COR-L47 (cell line): ENCODE measurements around the gene N4BP2L2.

ENCODE experiments used
- DNase-seq: peaks from one replicate; lab custom pipeline; 2025; lab: John Stamatoyannopoulos, UW

N4BP2L2 gene

DNA sequence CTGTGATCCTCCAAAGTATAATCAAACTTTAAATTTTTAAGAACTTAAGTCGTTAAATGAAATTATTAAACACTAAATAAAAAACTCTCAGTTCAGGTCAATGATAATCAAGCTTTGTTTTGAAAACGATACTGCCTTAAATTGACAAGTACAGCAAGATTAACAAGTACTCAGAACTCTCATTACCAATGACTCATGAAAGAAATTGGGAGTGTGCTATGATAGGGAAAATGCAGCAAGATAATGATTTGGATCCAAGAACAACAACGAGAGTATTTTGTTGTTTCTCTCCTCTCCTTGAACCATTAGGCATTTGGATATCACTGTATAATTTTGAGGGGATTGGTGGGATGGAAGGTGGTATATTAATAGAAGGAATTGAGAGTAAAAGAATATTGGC, 10.2 kb downstream of the N4BP2L2 start:
- DNase-seq: no peak

DNA sequence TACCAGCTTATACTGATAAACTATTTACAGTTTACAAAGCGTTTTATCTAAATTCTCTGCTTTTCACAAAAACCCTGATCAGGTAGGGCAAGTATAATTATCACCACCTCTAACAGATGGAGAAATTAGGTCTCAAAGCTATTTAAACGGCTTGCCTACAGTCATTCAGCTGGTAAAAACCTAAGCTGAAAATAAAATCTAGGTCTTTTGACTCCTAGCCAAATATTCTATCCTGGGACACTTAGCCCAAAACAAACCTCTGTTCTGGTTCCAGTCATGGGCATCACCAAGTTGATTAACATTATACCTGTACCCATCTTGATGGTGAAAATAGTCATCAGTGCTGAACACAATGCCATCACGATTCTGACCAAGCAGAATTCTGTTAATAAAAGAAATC, 11.4 kb downstream of the N4BP2L2 start:
- no peak for DNase-seq

DNA sequence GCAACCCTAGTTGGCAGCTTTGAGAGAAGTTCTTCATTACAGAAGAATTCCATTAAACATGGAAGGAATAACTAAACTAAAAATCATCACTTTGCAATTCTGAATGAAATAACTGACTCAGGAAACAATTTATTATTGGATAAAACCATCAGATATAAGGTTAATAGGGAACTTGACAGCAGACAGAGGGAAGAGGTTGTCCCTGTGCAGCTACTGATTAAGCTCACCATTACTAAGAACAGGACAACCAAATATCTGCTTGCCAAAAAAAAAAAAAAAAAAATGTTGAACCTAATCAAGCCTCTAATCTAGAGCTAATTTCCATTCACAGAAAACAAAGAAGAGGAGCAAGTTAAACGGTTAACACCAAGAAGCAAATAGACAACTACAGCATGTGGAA, 12.8 kb downstream of the N4BP2L2 start:
- no peak for DNase-seq

DNA sequence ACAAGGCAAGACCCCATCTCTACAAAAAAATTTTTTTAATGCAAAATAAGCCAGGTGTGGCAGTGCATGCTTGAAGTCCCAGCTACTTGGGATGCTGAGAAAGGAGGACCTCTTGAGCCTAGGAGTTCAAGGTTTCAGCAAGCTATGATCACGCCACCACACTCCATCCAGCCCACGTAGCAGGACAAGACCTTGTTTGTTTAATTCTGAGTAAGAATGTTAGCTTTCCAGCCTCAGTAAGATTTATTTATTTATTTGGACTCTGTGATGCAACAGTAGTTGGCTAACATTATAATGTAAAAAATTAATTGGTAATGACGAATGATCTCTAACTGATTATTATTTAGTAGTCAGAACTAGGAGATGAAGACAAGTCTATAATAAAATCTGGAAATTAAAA, 23.3 kb downstream of the N4BP2L2 start:
- no peak for DNase-seq

DNA sequence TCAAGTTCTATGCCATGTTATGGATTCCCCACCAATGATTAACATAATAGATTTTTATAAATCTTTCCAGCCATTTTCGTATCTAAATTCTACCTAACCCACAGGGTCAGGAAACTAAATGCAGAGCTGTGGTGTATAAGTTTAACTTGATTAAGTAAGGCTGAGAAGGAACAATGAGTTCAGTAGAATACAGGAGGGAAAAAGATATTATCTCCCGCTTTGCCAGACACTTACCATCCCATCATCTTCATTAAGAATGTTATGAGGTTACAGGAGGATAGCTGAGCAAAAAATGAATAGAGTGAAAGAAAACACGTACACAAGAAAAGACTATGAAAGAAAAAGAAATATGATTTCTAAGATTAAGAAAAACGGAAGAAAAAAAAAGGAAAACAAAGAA, 27.1 kb downstream of the N4BP2L2 start:
- no peak for DNase-seq

DNA sequence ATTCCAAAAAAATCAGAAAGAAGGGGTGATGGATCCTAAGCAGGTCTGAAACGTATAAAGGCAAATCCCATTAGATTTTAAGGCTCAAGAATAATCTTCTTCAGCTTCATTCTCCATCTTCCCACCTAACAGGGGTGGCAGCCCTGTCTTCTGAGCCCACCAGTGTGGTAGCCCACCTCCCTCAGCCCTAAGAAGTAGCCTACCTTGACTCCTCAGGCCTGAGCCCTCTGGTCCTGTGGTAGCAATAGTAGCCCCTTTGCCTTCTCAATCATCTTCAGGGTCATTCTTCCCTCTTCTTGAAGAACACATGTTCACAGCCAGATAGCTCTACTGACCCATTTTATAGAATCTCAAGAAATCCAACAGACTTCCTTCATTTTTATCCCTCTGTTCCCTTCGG, 33.7 kb downstream of the N4BP2L2 start:
- no peak for DNase-seq

DNA sequence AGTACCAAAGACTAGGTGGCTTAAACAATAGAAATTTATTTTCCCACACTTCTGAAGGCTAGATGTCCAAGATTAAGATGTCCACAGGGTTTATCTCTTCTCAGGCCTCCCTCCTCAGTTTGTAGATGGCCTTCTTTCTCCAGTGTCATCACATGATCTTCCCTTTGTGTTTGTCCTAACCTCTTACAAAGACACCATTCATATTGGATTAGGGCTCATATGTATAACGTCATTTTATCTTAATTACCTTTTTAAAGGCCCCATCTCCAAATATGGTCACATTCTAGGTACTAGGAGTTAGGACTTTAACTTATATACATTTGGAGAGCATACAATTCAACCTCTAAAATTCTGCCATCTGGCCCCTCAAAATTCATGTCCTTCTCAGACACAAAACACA, 34.3 kb downstream of the N4BP2L2 start:
- no peak for DNase-seq

DNA sequence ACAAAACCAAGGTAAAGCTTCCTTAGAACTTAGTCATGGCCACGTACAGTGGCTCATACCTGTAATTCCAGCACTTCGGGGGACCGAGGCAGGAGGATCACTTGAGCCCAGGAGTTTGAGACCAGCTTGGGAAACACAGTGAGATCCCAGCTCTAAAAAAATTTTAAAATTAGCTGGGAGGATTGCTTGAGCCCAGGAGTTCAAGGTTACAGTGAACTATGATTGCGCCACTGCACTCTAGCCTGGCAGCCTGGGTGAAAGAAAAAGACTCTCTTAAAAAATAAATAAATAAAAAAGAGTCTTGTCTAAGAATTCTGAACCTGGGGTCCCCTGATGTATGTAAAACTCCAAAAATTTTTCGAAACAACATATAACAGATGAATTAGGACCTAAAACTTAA, 34.9 kb downstream of the N4BP2L2 start:
- DNase-seq: no peak

DNA sequence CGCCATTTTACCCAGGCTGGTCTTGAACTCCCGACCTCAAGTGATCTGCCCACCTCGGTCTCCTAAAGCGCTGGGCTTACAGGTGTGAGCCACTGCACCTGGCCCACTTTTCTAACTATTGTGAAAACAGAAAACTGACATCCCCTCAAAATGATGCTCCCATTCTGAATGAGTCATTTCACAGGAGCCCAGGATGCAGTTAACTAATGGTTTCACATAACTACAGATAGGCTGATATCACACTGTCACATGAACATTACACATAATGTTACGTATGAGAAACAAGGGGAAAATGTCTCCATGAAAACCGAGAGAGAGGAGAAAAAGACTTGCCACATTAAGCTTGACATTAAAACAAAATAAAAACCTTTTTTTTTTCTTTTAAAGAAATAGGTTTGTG, 37.5 kb downstream of the N4BP2L2 start:
- DNase-seq: no peak

DNA sequence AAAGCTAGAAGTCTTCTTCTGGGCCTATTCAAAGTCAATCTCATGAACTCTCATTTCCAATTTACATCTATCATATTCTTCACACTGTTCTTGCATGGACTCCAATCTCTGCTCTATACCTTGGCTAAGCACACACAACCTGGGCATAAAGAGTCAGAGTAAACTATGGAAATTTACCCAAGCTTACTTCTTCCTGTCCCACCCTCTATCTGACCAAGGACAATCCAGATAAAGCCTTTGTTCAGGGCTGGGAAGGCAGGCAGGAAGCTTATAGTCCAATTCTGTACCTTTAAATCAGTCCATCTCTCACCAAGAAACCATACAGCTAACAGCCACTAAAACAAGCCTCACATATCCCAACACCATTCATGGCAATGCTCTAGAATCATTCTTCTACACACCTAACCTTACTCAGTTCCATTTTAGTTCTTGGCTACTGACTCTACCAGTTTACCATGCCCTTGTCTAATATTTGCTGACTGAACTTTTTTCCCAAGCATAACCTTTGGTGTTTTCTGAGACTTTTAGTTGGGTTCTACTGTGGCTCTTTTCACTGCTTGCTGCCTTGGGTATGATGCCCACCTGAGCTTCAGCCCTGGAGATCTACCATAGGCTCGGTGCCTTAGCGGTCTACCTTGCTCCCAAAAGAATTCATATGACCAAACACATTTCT, 38.9 kb downstream of the N4BP2L2 start:
- no peak for DNase-seq

DNA sequence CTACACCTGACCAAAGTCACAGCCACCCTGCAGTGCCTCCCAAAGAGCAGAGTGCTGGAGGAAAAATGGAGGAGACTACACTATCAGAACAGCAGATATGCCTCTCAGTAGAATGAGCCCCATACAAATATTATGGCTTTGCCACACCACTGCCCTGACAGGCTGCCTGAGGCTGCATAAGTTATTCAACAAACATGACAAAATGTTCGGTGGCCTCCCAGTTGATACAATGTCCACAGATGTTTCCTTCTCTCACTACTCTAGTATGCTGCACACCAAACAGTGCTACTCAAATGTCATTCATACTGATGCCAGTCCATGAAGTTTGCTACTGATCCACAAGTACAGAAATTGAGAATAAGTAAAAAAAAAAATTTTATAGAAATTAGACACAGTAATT, 41.0 kb downstream of the N4BP2L2 start:
- DNase-seq: no peak

DNA sequence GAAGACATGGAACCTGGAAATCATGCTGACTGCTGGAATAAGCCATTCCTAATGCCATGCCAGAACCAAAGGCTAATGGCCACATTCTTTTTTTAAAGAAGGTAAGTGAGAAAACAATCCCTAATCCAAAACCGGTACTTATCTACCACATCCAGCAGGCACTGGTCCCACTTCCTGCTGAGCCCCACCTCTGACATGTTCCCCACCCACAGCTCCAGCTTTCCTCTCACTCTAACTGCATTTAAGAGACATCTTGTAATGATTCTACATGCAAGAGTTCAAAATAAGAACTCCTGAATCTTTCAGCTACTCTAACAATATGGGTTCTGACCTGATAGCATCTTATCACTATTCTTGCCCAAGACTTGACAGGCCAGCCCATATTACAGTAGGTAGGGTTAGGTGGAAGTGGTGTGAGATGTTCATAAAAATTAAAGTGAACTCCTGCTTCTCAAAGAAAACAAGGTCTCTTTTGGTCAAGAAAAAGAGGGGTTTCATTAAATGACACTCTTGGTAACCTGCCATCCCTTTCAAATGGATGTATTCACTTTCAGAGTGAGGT, 41.9 kb downstream of the N4BP2L2 start:
- DNase-seq: no peak

DNA sequence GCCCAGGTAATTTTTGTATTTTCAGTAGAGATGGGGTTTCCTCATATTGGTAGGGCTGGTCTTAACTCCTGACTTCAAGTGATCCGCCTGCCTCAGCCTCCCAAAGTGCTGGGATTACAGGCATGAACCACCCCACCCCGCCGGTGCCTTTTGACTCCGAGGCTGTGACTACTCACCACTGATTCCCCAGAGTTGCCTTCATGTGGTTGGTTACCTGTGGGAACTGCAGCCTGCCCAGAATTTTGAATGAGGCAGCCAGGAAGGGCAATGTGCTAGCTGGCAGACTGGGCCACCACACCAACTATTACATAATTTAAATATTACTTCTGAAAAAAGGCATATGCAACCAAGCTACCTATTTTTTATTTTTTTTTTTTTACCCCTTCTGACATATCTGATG, 42.8 kb downstream of the N4BP2L2 start:
- DNase-seq: no peak

DNA sequence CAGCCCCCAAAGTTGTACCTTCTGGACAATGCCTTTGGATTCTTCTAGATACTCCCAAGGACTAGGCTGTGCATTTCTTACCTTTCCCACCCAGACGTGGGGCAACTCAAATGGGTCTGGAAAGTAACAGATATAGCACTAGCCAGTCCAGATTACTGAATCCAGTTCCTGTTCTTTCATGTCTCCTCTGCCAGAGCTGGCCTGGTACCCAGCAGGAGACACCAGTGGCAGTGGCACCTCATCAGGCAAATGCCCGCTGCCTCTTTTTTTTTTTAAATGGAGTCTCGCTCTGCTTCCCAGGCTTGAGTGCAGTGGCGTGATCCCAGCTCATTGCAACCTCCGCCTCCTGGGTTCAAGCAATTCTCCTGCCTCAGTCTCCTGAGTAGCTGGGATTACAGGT, 43.2 kb downstream of the N4BP2L2 start:
- DNase-seq: no peak

DNA sequence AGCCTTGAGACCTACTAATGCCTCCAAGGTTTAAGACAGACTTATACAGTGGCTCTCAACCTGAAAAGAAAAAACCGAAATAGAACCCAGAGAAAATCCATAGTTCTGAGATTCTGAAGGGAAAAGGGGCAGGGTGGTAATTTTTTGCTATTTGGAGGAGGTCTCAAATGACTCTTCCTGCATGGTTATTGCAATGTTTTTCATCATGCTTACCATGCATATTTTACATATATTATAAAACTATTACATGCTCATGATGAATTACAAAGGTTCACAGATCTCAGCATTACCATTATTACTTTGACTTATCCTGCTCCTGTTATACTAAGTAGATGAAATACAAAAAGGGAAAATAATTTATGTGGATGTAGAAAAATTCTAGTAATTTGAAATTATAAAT, 47.6 kb downstream of the N4BP2L2 start:
- no peak for DNase-seq

DNA sequence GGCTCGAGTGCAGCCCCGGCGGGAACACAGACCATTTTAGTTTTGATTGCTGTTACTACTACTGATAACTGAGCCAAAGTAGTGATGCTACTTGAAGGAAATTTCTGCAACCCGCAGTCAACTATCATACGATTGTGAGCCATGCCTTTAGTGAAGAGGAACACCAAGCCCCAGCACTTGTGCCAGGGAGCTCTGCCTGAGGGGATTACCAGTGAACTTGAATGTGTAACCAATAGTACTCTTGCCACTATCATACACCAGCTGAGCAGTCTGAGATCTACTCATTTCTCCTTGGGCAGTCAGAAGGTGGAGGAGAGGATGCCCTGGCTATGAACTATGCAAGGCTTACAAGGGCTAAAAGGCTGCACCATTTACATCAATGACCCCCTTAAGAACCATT, 61.7 kb downstream of the N4BP2L2 start:
- DNase-seq: no peak

DNA sequence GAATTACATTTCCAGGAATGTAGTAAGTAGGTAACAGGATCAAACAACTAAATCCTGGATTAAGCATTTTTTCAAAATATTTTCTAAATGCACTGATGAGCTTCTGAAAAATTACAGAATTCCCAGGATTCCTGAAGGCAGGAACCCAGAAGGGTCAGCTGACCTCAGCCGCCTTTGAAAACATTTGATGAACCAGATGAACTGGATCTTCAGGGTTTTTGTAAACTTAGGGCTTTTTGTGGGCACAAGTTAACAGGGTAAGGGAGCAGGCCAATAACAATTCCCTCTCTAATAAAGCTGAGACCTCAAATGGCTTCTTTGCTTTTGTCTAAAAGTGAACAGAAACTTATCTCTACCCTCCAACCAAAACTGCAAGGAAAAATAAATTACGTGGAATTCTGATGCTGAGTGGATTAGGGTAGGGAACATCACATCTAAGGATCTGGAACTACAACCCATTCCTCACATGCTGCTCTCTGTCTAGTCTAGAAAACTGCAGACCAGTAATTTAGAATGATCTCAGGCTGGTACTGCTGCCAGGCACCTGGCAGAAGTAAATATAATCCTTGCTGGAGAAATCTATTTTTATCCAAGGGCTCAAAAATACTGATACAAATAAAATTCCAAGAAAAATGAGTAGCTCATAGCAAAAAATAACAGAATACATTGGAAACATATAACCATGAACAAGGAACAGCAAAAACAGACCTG, 62.4 kb downstream of the N4BP2L2 start:
- DNase-seq: no peak

DNA sequence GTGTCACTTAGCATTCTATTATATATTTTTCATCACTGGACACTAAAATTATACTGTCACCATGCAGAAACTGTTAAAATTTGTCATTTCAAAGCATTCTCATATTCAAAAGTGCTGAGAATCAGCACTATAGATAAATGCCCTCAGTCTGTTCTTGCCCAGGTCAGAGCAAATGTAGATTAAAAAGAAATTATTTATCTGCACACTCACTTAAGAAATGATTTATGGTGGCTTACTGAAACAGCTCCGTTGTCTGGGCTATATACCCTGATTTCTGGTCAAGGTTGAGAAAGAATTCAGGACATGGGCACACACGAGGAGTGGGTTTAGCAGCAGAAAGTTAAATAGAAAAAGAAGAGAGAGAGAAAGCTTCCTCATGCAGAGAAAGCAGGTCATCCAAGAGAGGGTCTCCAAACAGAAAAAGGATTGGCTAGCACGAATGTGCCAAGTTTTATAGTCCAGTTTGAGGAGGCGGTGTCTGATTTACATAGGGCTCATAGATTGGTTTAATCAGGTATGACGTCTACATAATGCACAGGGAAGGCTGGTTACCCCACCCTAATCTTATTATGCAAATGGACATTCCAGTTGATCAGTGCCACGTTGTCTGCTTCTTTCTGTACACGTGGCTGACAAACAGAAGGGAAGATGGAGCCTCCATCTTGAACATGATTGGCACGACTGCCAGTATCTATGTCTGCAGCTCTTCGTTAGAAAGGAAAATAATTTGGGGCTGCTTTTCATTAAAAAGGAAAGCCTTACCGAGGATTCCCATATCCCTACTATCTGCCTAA, 63.4 kb downstream of the N4BP2L2 start:
- no peak for DNase-seq

DNA sequence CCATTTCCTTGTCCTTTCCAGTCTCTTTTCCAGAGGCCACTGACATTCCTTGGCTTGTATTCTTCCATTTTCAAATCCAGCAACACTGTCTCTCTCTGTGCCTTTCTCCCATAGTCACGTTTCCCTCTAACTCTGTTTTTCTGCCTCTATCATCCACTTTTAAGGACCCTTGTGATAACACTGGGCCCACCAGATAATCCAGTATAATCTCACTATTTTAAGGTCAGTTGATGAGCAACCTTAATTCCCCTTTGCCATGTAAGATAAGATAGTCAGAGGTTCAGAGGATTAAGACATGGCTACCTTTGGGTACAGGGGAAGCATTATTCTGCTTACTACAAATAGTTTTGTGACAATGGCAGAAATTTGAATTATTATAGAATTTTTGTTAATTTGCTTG, 64.9 kb downstream of the N4BP2L2 start:
- DNase-seq: no peak

DNA sequence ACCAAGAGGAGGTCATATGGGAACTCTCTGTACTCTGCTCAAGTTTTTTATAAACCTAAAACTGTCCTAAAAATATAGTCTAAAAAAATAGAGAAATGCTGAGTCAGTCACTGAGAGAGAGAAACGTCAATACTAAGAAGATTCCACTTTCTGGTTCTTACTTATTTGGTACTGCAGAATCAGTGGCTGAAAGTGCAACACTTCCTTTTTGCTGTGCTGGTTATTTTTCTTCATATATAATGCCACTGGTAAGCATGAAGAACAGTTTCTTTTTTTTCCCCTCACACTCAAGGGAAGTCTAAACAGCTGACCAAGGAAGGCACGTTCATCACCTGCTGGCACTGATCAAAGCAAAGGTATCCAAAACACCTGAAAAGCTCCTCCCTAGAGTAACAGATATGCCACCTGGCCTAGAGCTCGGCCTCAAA, 66.4 kb downstream of the N4BP2L2 start:
- DNase-seq: no peak

DNA sequence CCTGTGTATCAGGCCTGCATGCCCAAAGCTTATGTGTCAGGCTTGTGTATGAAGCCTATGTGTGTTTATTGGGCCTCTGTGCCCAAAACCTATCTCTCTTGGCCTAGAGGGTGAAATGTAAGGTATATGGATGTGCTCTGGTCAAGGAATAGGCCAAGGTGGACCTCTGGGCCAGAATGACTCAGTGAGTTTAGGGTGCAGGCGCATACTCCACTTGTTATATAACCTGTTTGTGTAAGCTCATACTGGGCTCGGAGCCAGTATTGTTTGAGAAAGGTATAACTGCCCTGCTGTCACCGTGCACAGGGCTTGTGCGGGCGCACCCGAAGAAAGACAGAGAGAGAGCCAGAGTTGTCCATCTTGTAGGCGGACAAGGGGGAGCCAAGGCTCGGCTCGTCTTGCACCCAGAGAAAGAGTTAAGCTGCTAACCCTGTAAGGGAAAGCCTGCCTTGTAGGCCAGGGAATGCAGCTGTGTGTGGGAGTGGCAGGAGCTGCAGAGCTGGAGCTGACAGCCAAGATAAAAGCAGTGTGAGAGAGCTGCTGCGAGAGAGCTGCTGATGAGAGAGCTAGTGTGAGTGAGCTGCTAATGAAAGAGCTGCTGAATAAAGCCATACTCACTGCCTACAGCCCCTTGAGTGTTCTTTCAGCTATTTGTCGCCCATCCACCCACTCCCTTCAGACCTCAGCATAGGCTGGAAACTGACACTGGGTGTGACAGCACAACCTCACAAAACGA, 67.2 kb downstream of the N4BP2L2 start:
- no peak for DNase-seq

DNA sequence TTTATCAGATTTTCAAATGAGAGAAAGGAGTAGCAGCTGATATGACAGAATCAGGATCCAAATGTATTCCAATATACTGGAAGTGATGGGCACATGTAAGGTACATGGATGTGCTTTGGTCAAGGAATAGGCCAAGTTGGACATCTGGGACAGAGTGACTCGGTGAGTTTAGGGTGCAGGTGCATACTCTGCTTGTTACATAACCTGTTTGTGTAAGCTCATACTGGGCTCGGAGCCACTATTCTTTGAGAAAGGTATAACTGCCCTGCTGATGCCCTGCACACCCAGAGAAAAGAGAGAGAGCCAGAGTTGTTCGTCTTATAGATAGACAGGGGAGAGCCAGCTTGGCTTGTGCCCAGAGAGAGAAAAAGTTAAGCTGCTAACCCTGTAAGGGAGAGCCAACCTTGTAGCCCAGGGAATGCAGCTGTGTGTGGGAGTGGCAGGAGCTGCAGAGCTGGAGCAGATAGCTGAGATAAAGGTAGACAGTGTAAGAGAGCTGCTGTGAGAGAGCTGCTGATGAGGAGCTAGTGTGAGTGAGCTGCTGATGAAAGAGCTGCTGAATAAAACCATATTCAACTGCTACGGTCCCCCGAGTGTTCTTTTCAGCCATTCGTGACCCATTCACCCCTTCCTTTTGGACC, 70.0 kb downstream of the N4BP2L2 start:
- no peak for DNase-seq
